GM12878 (cell line): Measurements from ENCODE around the gene CTBS. TPM values are rescaled to one million over a fixed set of nuclear protein-coding genes. Genes with fewer than 3 reads are reported as not detected.

Source experiments
- ATAC-seq: fragments of 200-7000 bp; cut with Tn5 transposase; 3 replicates; pipeline ENCODE4 v1.9.1; 2020; ENCODE audit warnings: mild to moderate bottlenecking, moderate library complexity
- BruUV-seq: library from RNA; stranded (reverse); fragments of 400-500 nt; replicated peaks from 2 replicates; lab custom pipeline; 2021; lab: Mats Ljungman, UMichigan
- CTCF ChIA-PET: fragments of 300-600 bp; sonication (Branson Sonifier 250); formaldehyde crosslinking; extraction: SDS; loops from one replicate; lab custom pipeline; 2021; ENCODE audit warnings: inconsistent platforms; lab: Yijun Ruan, JAX
- POLR2A ChIA-PET: fragments of 350-600 bp; formaldehyde crosslinking; extraction: SDS; loops from one replicate; lab custom pipeline; 2021; ENCODE audit warnings: inconsistent platforms; lab: Charles Lee
- RAD21 ChIA-PET: fragments of 300-600 bp; sonication (Branson Sonifier 250); formaldehyde crosslinking; loops from one replicate; lab custom pipeline; 2023; ENCODE audit warnings: antibody characterized with exemption; ENCODE audit not compliant: unreplicated experiment; lab: Charles Lee
- SMC1A ChIA-PET: fragments of 300-600 bp; sonication (Branson Sonifier 250); formaldehyde crosslinking; loops from one replicate; lab custom pipeline; 2023; ENCODE audit not compliant: unreplicated experiment, uncharacterized antibody; lab: Charles Lee
- DNase-seq: peaks from one replicate; pipeline ENCODE4 v3.0.0-alpha.2; 2011; ENCODE audit warnings: low read depth, low spot score
- FAIRE-seq: peaks from 3 replicates; lab custom pipeline; 2011; peaks lifted over from hg19 to GRCh38; lab: Jason Lieb, UNC
- H2AFZ ChIP-seq: 2 replicates; pipeline ENCODE4 v1.6.0; 2011; ENCODE audit warnings: low read depth, low read length, control low read depth; ENCODE audit not compliant: control insufficient read depth
- H3K27ac ChIP-seq: 2 replicates; pipeline ENCODE4 v1.5.1; 2011; ENCODE audit warnings: control low read depth; ENCODE audit not compliant: control insufficient read depth, insufficient read depth
- H3K27me3 ChIP-seq, 2 experiments: replicated peaks in 1 of 2; 2 replicates each; pipeline versions ENCODE4 v1.6.0 to v1.6.1; 2011; ENCODE audit warnings: low read length in 1 of 2; ENCODE audit not compliant: control insufficient read depth in 2 of 2, insufficient read depth in 2 of 2
- H3K36me3 ChIP-seq, 2 experiments: 2 replicates each; pipeline ENCODE4 v1.5.1; 2011; ENCODE audit warnings: low read length in 1 of 2; ENCODE audit not compliant: control insufficient read depth in 2 of 2, insufficient read depth in 2 of 2
- H3K4me1 ChIP-seq: 2 replicates; pipeline ENCODE4 v1.6.1; 2011; ENCODE audit warnings: mild to moderate bottlenecking, low read length, moderate library complexity, mixed read lengths; ENCODE audit not compliant: control insufficient read depth, insufficient read depth
- H3K4me2 ChIP-seq: 2 replicates; pipeline ENCODE4 v1.6.0; 2011; ENCODE audit warnings: control low read depth; ENCODE audit not compliant: control insufficient read depth, insufficient read depth
- H3K4me3 ChIP-seq: fragments of 200-600 bp; sonication (generic); 2 replicates; pipeline ENCODE4 v1.5.1; 2016
- H3K79me2 ChIP-seq: 2 replicates; pipeline ENCODE4 v1.6.0; 2011; ENCODE audit warnings: low read length; ENCODE audit not compliant: control insufficient read depth, insufficient read depth
- H3K9ac ChIP-seq: 2 replicates; pipeline ENCODE4 v1.8.0; 2011; ENCODE audit warnings: low read length, control low read depth, mixed read lengths; ENCODE audit not compliant: control insufficient read depth, insufficient read depth
- H3K9me3 ChIP-seq: replicated peaks from 3 replicates; pipeline ENCODE4 v1.5.1; 2011; ENCODE audit warnings: mild to moderate bottlenecking, low read length; ENCODE audit not compliant: control insufficient read depth, insufficient read depth
- H4K20me1 ChIP-seq: 2 replicates; pipeline ENCODE4 v1.6.0; 2011; ENCODE audit not compliant: control insufficient read depth, insufficient read depth
- FOS ChIP-seq: IDR thresholded peaks from 3 replicates; pipeline ENCODE4 v1.6.1; 2011; ENCODE audit warnings: borderline replicate concordance; ENCODE audit not compliant: insufficient read length; ENCODE audit errors: extremely low read depth
- MXI1 ChIP-seq: fragments of 150-350 bp; IDR thresholded peaks from 2 replicates; pipeline ENCODE4 v1.6.1; 2011; ENCODE audit warnings: low read depth, mild to moderate bottlenecking, inconsistent platforms, low read length, improper control_type of control experiment
- MYC ChIP-seq: IDR thresholded peaks from 2 replicates; pipeline ENCODE4 v1.6.1; 2011; ENCODE audit warnings: mild to moderate bottlenecking, low read length, moderate library complexity, inconsistent platforms; ENCODE audit not compliant: insufficient read depth, insufficient replicate concordance, insufficient read length, severe bottlenecking
- PML ChIP-seq: IDR thresholded peaks from 2 replicates; pipeline ENCODE4 v1.6.1; 2012; ENCODE audit warnings: low read length, inconsistent platforms
- RAD21 ChIP-seq: IDR thresholded peaks from 2 replicates; pipeline ENCODE4 v1.6.1; 2011; ENCODE audit warnings: mild to moderate bottlenecking, low read depth, low read length, moderate library complexity; ENCODE audit not compliant: insufficient read depth
- RFX5 ChIP-seq: IDR thresholded peaks from 2 replicates; pipeline ENCODE4 v1.6.1; 2011; ENCODE audit warnings: low read depth, low read length, improper control_type of control experiment
- TAF1 ChIP-seq: IDR thresholded peaks from 2 replicates; pipeline ENCODE4 v1.6.1; 2011; ENCODE audit warnings: mild to moderate bottlenecking, low read depth, low read length, borderline replicate concordance
- TCF12 ChIP-seq: IDR thresholded peaks from 2 replicates; pipeline ENCODE4 v1.6.1; 2011; ENCODE audit warnings: low read depth, mild to moderate bottlenecking, low read length
- ZBED1 ChIP-seq: IDR thresholded peaks from 2 replicates; pipeline ENCODE4 v1.6.1; 2016; ENCODE audit warnings: borderline replicate concordance
- whole genome bisulfite sequencing: methylation state at CpG from one replicate; pipeline ENCODE4 v1.1.6; 2016; ENCODE audit warnings: low lambda C conversion rate; ENCODE audit not compliant: insufficient replicate concordance, insufficient coverage; ENCODE audit errors: missing lambda C conversion rate; 5-methylcytosine and 5-hydroxymethylcytosine counted together
- in situ Hi-C: fragments of 300-500 bp; cut with MboI; formaldehyde crosslinking; loops from 9 replicates; pipeline ENCODE4 v1.14.3; 2018; ENCODE audit warnings: mixed read lengths
- intact Hi-C: fragments of 100-400 bp; cut with micrococcal nuclease; formaldehyde crosslinking; loops from one replicate; pipeline ENCODE4 v1.14.2; 2022; ENCODE audit not compliant: unreplicated experiment
- polyA plus RNA-seq, 11 experiments: library from polyadenylated mRNA; depleted of rRNA in 4 of 11; unstranded in 6 of 11; stranded (reverse) in 5 of 11; fragments of >200 nt; fragmentation: Nextera tagmentation in 4 of 11; fragmentation: Illumina TruSeq in 1 of 11; extraction: Ambion mirVana in 4 of 11; extraction: Trizol in 1 of 11; gene quantifications; 1 replicate in 1 of 11; 2 replicates in 10 of 11; pipeline versions ENCODE4 v1.2.1 to v1.2.3, GENCODE V29; 2011 to 2016; ENCODE audit warnings: inconsistent platforms in 2 of 11, missing spikeins in 2 of 11, low read depth in 1 of 11
- total RNA-seq, 4 experiments: library from RNA; depleted of rRNA in 3 of 4; stranded (reverse); fragments of >200 nt in 3 of 4; fragmentation: Illumina TruSeq in 1 of 4; extraction: Trizol in 1 of 4; gene quantifications; 2 replicates each; pipeline versions ENCODE4 v1.2.1 to v1.2.3, GENCODE V29; 2013 to 2021
- TF ChIP-seq, protein P1 (sequence below): fragments of 450-650 bp; IDR thresholded peaks from 2 replicates; pipeline ENCODE4 v1.6.1; 2017; ENCODE audit warnings: borderline replicate concordance

CTBS gene
- total and polyA plus RNA-seq, 10 of the 15 experiments (the other 5 are each of a cell fraction or from before 2014, with no cell fraction given) = 4.3 to 21.2 (median 12.3) TPM

DNA sequence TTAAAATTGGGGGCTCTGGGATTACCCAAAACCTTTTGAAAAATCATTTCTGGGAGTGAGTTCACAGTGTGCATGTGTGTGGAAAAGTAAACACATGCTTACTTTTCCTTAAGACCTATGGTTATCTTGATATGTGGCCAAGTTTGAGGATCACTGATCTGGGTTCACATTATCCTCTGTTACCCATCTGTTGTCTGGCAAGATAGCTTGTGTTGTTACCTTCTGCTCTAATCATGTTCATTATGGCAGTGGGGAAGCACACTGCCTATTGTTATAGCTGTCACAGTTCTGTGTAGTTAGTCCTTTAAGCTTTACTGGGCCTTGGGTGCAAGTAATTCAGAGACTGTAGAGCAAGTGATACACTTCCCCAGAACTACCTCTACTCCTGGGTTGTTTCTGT is 5.0 kb downstream of the CTBS start (continued):
- TF ChIP-seq, protein P1, sequence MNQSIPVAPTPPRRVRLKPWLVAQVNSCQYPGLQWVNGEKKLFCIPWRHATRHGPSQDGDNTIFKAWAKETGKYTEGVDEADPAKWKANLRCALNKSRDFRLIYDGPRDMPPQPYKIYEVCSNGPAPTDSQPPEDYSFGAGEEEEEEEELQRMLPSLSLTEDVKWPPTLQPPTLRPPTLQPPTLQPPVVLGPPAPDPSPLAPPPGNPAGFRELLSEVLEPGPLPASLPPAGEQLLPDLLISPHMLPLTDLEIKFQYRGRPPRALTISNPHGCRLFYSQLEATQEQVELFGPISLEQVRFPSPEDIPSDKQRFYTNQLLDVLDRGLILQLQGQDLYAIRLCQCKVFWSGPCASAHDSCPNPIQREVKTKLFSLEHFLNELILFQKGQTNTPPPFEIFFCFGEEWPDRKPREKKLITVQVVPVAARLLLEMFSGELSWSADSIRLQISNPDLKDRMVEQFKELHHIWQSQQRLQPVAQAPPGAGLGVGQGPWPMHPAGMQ = no peak
- TF ChIP-seq ZBED1 = no peak
- TF ChIP-seq, all 136 proteins: peak for 0

DNA sequence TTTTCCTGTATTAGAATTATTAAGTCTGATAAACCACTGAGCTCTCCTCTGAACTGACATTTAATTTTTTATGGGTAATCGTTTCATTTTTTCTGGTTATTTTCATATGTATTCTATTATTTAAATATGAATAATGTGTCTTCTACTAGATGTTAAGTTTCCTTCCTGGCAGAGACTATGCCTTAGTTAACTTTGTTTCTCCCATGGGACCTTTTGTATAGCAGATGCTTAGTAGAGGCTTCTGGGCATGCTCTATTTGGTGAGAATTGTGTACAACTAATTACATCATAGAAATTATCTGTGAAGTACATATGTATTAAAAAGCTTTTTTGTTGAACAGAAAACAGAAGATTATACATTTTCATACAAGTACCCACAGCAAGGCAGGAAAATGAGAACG is 23.4 kb downstream of the CTBS start:
- BruUV-seq = no TSS peak
- no peak for FAIRE-seq
- in situ Hi-C loops = no loop called here

More for the DNA sequence above, 23.4 kb downstream of the CTBS start:
- no peaks in the 10 kb centered on the region for H3K27me3 ChIP-seq
- ChIA-PET SMC1A (interaction anchor here (0.9 to 1.3 kb wide), 5 partner anchors 8 to 73 kb away, joined by 3 to 4 read pairs (median 3); no protein-coding TSS in a partner anchor), RAD21 (no interaction called here), POLR2A (no interaction called here), CTCF (interaction anchor here (1.4 to 1.7 kb wide), 2 partner anchors 11 to 47 kb away, joined by 4 to 5 read pairs; no protein-coding TSS in a partner anchor)
- no peak for ATAC-seq
- DNase-seq = no peak
- H3K4me1 ChIP-seq = no peaks in the 10 kb centered on the region
- no peaks in the 10 kb centered on the region for H4K20me1 ChIP-seq
- 72% methylated on average over 2 of the region's 2 CpGs for WGBS
- H3K9ac ChIP-seq = no peak overlapping the region
- no peak overlapping the region for H3K4me3 ChIP-seq
- H3K79me2 ChIP-seq = no peaks in the 10 kb centered on the region
- no peak overlapping the region for H3K27ac ChIP-seq
- no peaks in the 10 kb centered on the region; a peak in 1 of 4 replicates for H3K36me3 ChIP-seq
- no peak overlapping the region for H3K4me2 ChIP-seq
- H2AFZ ChIP-seq = no peak overlapping the region
- H3K9me3 ChIP-seq = no peaks in the 10 kb centered on the region
- TF ChIP-seq PML (no peak), TAF1 (no peak), MXI1 (no peak), RAD21 (no peak), TCF12 (no peak), MYC (no peak), RFX5 (no peak), FOS (no peak)
- intact Hi-C loops = no loop called here
